GM23248 (cell line): ENCODE results near the gene RPRD2. TPM values are rescaled to one million over a fixed set of nuclear protein-coding genes. Genes with fewer than 3 reads are reported as not detected.

Experiments used
- DNase-seq: peaks from one replicate; pipeline ENCODE4 v3.0.0-alpha.2; 2015
- H2AFZ ChIP-seq: fragments of 200-600 bp; sonication (generic); 2 replicates; pipeline ENCODE4 v1.6.1; 2016; ENCODE audit warnings: antibody characterized with exemption
- H3F3A ChIP-seq: fragments of 200-600 bp; sonication (generic); 2 replicates; pipeline ENCODE4 v1.6.1; 2016; ENCODE audit warnings: mild to moderate bottlenecking, antibody characterized with exemption, mixed run types; ENCODE audit not compliant: insufficient read depth
- H3K27ac ChIP-seq: fragments of 200-600 bp; sonication (generic); 2 replicates; pipeline ENCODE4 v1.5.1; 2016; ENCODE audit warnings: mild to moderate bottlenecking
- H3K27me3 ChIP-seq: fragments of 200-600 bp; sonication (generic); replicated peaks from 2 replicates; pipeline ENCODE4 v1.6.1; 2016; ENCODE audit warnings: mild to moderate bottlenecking; ENCODE audit not compliant: insufficient read depth
- H3K36me3 ChIP-seq: fragments of 200-600 bp; sonication (generic); 2 replicates; pipeline ENCODE4 v1.6.1; 2016; ENCODE audit warnings: low read depth, mild to moderate bottlenecking
- H3K4me1 ChIP-seq: fragments of 200-600 bp; sonication (generic); 2 replicates; pipeline ENCODE4 v1.6.1; 2016; ENCODE audit warnings: mild to moderate bottlenecking; ENCODE audit not compliant: insufficient read depth
- H3K4me2 ChIP-seq: fragments of 200-600 bp; sonication (generic); one replicate; pipeline ENCODE4 v1.6.1; 2016; ENCODE audit warnings: mild to moderate bottlenecking; ENCODE audit not compliant: unreplicated experiment
- H3K4me3 ChIP-seq: fragments of 200-600 bp; sonication (generic); 2 replicates; pipeline ENCODE4 v1.5.1; 2016; ENCODE audit warnings: mild to moderate bottlenecking
- H3K79me2 ChIP-seq: fragments of 200-600 bp; sonication (generic); 2 replicates; pipeline ENCODE4 v1.6.1; 2016; ENCODE audit warnings: mild to moderate bottlenecking; ENCODE audit not compliant: insufficient read depth
- H3K9ac ChIP-seq: fragments of 200-600 bp; sonication (generic); 2 replicates; pipeline ENCODE4 v1.6.1; 2016; ENCODE audit warnings: mild to moderate bottlenecking
- H3K9me2 ChIP-seq: fragments of 200-600 bp; sonication (generic); 2 replicates; pipeline ENCODE4 v1.6.1; 2016; ENCODE audit warnings: mixed run types, mild to moderate bottlenecking, moderate library complexity; ENCODE audit not compliant: insufficient read depth
- H3K9me3 ChIP-seq: fragments of 200-600 bp; sonication (generic); one replicate; pipeline ENCODE4 v1.6.1; 2017; ENCODE audit warnings: low read depth
- H4K20me1 ChIP-seq: fragments of 200-600 bp; sonication (generic); 2 replicates; pipeline ENCODE4 v1.6.0; 2016; ENCODE audit not compliant: insufficient read depth
- EZH2 ChIP-seq: fragments of 200-600 bp; sonication (generic); IDR thresholded peaks from 2 replicates; pipeline ENCODE4 v1.6.1; 2018; ENCODE audit warnings: antibody characterized with exemption, mild to moderate bottlenecking; ENCODE audit not compliant: insufficient read depth, poor library complexity, severe bottlenecking
- EZH2phosphoT487 ChIP-seq: fragments of 200-600 bp; sonication (generic); IDR thresholded peaks from 2 replicates; pipeline ENCODE4 v1.6.1; 2018; ENCODE audit warnings: antibody characterized with exemption, moderate library complexity, mild to moderate bottlenecking, low read depth; ENCODE audit not compliant: insufficient read depth
- WGBS, 2 experiments: methylation state at CpG; one replicate each; pipeline ENCODE4 v1.1.6; 2015 to 2017; ENCODE audit warnings: low lambda C conversion rate in 2 of 2, low coverage in 1 of 2; ENCODE audit errors: missing lambda C conversion rate in 2 of 2; 5-methylcytosine and 5-hydroxymethylcytosine counted together
- in situ Hi-C: fragments of 300-500 bp; cut with MboI; formaldehyde crosslinking; loops from 2 replicates; pipeline ENCODE4 v1.15.0; 2020
- polyA plus RNA-seq: library from polyadenylated mRNA; unstranded; fragments of >200 nt; fragmentation: Nextera tagmentation; extraction: Ambion mirVana; gene quantifications from 2 replicates; pipeline ENCODE4 v1.2.1, GENCODE V29; 2016
- total RNA-seq: library from RNA; depleted of rRNA; stranded (reverse); fragments of >200 nt; shearing (Covaris generic); gene quantifications from 2 replicates; pipeline ENCODE4 v1.2.3, GENCODE V29; 2014

RPRD2 gene
- total and polyA plus RNA-seq, 2 experiments from 2014 or later = 7.8 to 16.5 TPM

- Histone ChIP-seq H3K4me2 (no peak overlapping the region), H3F3A (peaks cover 8% of the 10 kb centered on the region), H3K9me3 (no peaks in the 10 kb centered on the region), H3K4me3 (no peak overlapping the region), H3K36me3 (no peaks in the 10 kb centered on the region), H2AFZ (no peak overlapping the region), H3K4me1 (peaks cover 10% of the 10 kb centered on the region), H3K27ac (no peak overlapping the region), H3K27me3 (no peaks in the 10 kb centered on the region), H3K9me2 (no peaks in the 10 kb centered on the region), H4K20me1 (0 out of 2 replicates have a peak, but pooled peaks cover under 1% of the 10 kb centered on the region), H3K79me2 (peaks cover 98% of the 10 kb centered on the region), H3K9ac (no peak overlapping the region)
- 96 to 99% methylated on average over 5 of the region's 5 CpGs for WGBS, 2 experiments
- DNase-seq = no peak
- in situ Hi-C loops = no loop called here
- TF ChIP-seq EZH2phosphoT487 (no peak), EZH2 (no peak)
Measured at GRCh38 chr1:150405660-150406059, 41.7 kb downstream of the RPRD2 start.

DNA sequence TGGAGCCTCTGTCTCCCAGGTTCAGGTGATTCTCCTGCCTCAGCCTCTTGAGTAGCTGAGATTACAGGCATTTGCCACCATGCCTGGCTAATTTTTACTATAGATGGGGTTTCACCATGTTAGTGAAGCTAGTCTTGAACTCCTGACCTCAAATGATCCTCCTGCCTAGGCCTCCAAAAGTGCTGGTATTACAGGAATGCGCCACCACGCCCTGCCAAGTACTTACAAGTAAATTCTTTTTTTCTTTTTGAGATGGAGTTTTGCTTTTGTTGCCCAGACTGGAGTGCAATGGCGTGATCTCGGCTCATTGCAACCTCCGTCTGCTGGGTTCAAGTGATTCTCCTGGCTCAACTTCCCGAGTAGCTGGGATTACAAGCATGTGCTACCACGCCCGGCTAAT is 42.5 kb downstream of the RPRD2 start:
- TF ChIP-seq EZH2phosphoT487 (no peak), EZH2 (no peak)
- Histone ChIP-seq H3K9me3 (no peaks in the 10 kb centered on the region), H3K79me2 (peaks cover 96% of the 10 kb centered on the region), H3K27ac (no peak overlapping the region), H4K20me1 (no peaks in the 10 kb centered on the region), H3K4me3 (no peak overlapping the region), H3K4me2 (no peak overlapping the region), H3K36me3 (no peaks in the 10 kb centered on the region), H2AFZ (no peak overlapping the region), H3K9me2 (no peaks in the 10 kb centered on the region), H3K27me3 (no peaks in the 10 kb centered on the region), H3F3A (peaks cover 10% of the 10 kb centered on the region), H3K9ac (no peak overlapping the region), H3K4me1 (peaks cover 12% of the 10 kb centered on the region)
- in situ Hi-C loops = no loop called here
- 92 to 93% methylated on average over 8 of the region's 8 CpGs for WGBS, 2 experiments
- DNase-seq = no peak

- Histone ChIP-seq H3K79me2 (peaks cover 95% of the 10 kb centered on the region), H3K4me2 (no peak overlapping the region), H2AFZ (no peak overlapping the region), H3K4me1 (peaks cover 12% of the 10 kb centered on the region), H3K9me3 (no peaks in the 10 kb centered on the region), H3K27ac (no peak overlapping the region), H3K9me2 (no peaks in the 10 kb centered on the region), H4K20me1 (no peaks in the 10 kb centered on the region), H3K36me3 (no peaks in the 10 kb centered on the region), H3F3A (peaks cover 11% of the 10 kb centered on the region), H3K27me3 (no peaks in the 10 kb centered on the region), H3K4me3 (no peak overlapping the region), H3K9ac (no peak overlapping the region)
- DNase-seq = no peak
- TF ChIP-seq EZH2 (no peak), EZH2phosphoT487 (no peak)
- WGBS, 2 experiments = 96 to 100% methylated on average over 3 of the region's 3 CpGs
- in situ Hi-C loops = no loop called here
Measured at GRCh38 chr1:150407330-150407729, 43.4 kb downstream of the RPRD2 start.

- H4K20me1 ChIP-seq = no peaks in the 10 kb centered on the region
- WGBS, 2 experiments = 94 to 97% methylated on average over 2 of the region's 2 CpGs
- H3K9me2 ChIP-seq = no peaks in the 10 kb centered on the region
- no peaks in the 10 kb centered on the region for H3K27me3 ChIP-seq
- H3K36me3 ChIP-seq = no peaks in the 10 kb centered on the region
- H3K27ac ChIP-seq = no peak overlapping the region
- H3K9me3 ChIP-seq = no peaks in the 10 kb centered on the region
- in situ Hi-C loops = no loop called here
- H2AFZ ChIP-seq = no peak overlapping the region
- H3F3A ChIP-seq = peaks cover 12% of the 10 kb centered on the region
- no peak overlapping the region for H3K4me3 ChIP-seq
- no peak overlapping the region for H3K4me2 ChIP-seq
- peaks cover 95% of the 10 kb centered on the region for H3K79me2 ChIP-seq
- no peak overlapping the region for H3K9ac ChIP-seq
- DNase-seq = no peak
- TF ChIP-seq EZH2phosphoT487 = no peak
- TF ChIP-seq EZH2 = no peak
- H3K4me1 ChIP-seq = peaks cover 12% of the 10 kb centered on the region
Measured at GRCh38 chr1:150408800-150409199, 44.9 kb downstream of the RPRD2 start.
